Skin epidermis (tissue), 12 donors: Measurements from ENCODE around the gene CD274.
"Not testable (repeated sequence)": the region's sequence is repeated elsewhere in the genome, so short reads cannot be mapped to it uniquely, and the experiment has no call there.

Experiments used
- H3K27ac ChIP-seq, 21 experiments: fragments of 200-600 bp; sonication (generic) in 11 of 21; one replicate each; pipeline ENCODE4 v1.5.0; 2020; ENCODE audit warnings: mild to moderate bottlenecking in 3 of 21, inconsistent platforms in 2 of 21, moderate library complexity in 2 of 21
- H3K4me3 ChIP-seq, 7 experiments: fragments of 200-600 bp; sonication (generic) in 2 of 7; one replicate each; pipeline ENCODE4 v1.5.0; 2020; ENCODE audit warnings: inconsistent platforms in 2 of 7, mild to moderate bottlenecking in 2 of 7, moderate library complexity in 1 of 7

The CD274 gene

GRCh38 chr9:5450359-5451091 is at the start of gene CD274:
TSS of gene CD274 (plus strand) at chr9:5450542. CDS start at chr9:5456114, 5,572 bp downstream.
- Histone ChIP-seq H3K4me3 (peak within 1 kb of the TSS; percentile 38 to 61 (median 48)), H3K27ac (peak within 1 kb of the TSS; percentile 2 to 93 (median 83))

GRCh38 chr9:5402217-5402616 is 48.1 kb upstream of the CD274 start:
- H3K27ac ChIP-seq: no peak overlapping the region
- no peak overlapping the region for H3K4me3 ChIP-seq

- Histone ChIP-seq H3K27ac (no peak overlapping the region), H3K4me3 (no peak overlapping the region)
Measured at GRCh38 chr9:5408596-5408995, 41.7 kb upstream of the CD274 start.

GRCh38 chr9:5416953-5417352 is 33.4 kb upstream of the CD274 start:
- H3K4me3 ChIP-seq: no peak overlapping the region
- no peak overlapping the region for H3K27ac ChIP-seq

GRCh38 chr9:5418481-5418880 is 31.9 kb upstream of the CD274 start:
- Histone ChIP-seq H3K4me3 (no peak overlapping the region), H3K27ac (no peak overlapping the region)

- Histone ChIP-seq H3K4me3 (no peak overlapping the region), H3K27ac (no peak overlapping the region)
Measured at GRCh38 chr9:5419987-5420386, 30.4 kb upstream of the CD274 start.

GRCh38 chr9:5421163-5421562 is 29.2 kb upstream of the CD274 start:
- Histone ChIP-seq H3K27ac (no peak overlapping the region), H3K4me3 (no peak overlapping the region)

GRCh38 chr9:5422276-5422675 is 28.1 kb upstream of the CD274 start:
- Histone ChIP-seq H3K27ac (no peak overlapping the region), H3K4me3 (no peak overlapping the region)

- H3K4me3 ChIP-seq: no peak overlapping the region
Measured at GRCh38 chr9:5425006-5425628, 25.2 kb upstream of the CD274 start.

GRCh38 chr9:5427005-5427404 is 23.3 kb upstream of the CD274 start:
- H3K27ac ChIP-seq: no peak overlapping the region
- H3K4me3 ChIP-seq: no peak overlapping the region

More at GRCh38 chr9:5425006-5425628, 25.2 kb upstream of the CD274 start:
- no peak overlapping the region for H3K27ac ChIP-seq

GRCh38 chr9:5428172-5428571 is 22.2 kb upstream of the CD274 start:
- Histone ChIP-seq H3K4me3 (no peak overlapping the region), H3K27ac (no peak overlapping the region)

GRCh38 chr9:5428794-5429528 is 21.4 kb upstream of the CD274 start:
- Histone ChIP-seq H3K27ac (no peak overlapping the region), H3K4me3 (no peak overlapping the region)

- H3K27ac ChIP-seq: no peak overlapping the region
- no peak overlapping the region for H3K4me3 ChIP-seq
Measured at GRCh38 chr9:5429873-5430564, 20.3 kb upstream of the CD274 start.

GRCh38 chr9:5430912-5431311 is 19.4 kb upstream of the CD274 start:
- Histone ChIP-seq H3K27ac (no peak overlapping the region), H3K4me3 (no peak overlapping the region)

GRCh38 chr9:5432890-5433289 is 17.5 kb upstream of the CD274 start:
- H3K27ac ChIP-seq, H3K4me3 ChIP-seq: not testable (repeated sequence)

- not testable (repeated sequence) for H3K27ac ChIP-seq, H3K4me3 ChIP-seq
Measured at GRCh38 chr9:5433328-5433727, 17.0 kb upstream of the CD274 start.

- H3K27ac ChIP-seq, H3K4me3 ChIP-seq: not testable (repeated sequence)
Measured at GRCh38 chr9:5433841-5434810, 16.2 kb upstream of the CD274 start.

GRCh38 chr9:5435912-5436311 is 14.4 kb upstream of the CD274 start:
- no peak overlapping the region for H3K4me3 ChIP-seq
- peak overlapping the region in 7 of 21 experiments; percentile 5 to 100 (median 98) for H3K27ac ChIP-seq

GRCh38 chr9:5436441-5436840 is 13.9 kb upstream of the CD274 start:
- H3K4me3 ChIP-seq: peak overlapping the region in 2 of 7 experiments; percentile 46 to 63

More at GRCh38 chr9:5436441-5436840, 13.9 kb upstream of the CD274 start:
- peak overlapping the region in 11 of 21 experiments; percentile 94 to 100 (median 98) for H3K27ac ChIP-seq
